HG02938 (cell line): ENCODE results near the gene RAB20.
A peak's percentile ranks its signal among the peaks of the same experiment; 100 is the strongest.
"Not testable (repeated sequence)": the region's sequence is repeated elsewhere in the genome, so short reads cannot be mapped to it uniquely, and the experiment has no call there.

Source experiments
- ATAC-seq: cut with Tn5 transposase; IDR thresholded peaks from one replicate; pipeline ENCODE4 v1.9.1; 2021; ENCODE audit warnings: mild to moderate bottlenecking, moderate library complexity; ENCODE audit not compliant: unreplicated experiment

RAB20 gene

DNA sequence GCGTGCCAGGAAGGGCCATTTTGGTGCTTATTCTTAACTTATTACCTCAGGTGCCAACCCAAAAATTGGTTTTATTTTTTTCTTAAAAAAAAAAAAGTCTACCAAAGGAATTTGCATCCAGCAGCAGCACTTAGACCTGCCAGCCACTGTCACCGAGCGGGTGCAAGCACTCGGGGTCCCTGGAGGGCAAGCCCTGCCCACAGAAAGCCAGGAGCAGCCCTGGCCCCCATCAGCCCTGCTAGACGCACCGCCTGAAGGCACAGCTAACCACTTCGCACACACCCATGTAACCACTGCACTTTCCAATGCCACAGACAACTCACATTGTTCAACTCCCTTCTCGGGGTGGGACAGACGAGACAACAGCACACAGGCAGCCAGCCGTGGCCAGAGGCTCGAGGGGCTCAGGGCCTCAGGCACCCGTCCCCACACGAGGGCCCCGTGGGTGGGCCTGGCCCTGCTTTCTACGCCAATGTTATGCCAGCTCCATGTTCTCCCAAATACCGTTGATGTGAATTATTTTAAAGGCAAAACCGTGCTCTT lies 49.3 kb downstream of the RAB20 start:
- no peak for ATAC-seq

DNA sequence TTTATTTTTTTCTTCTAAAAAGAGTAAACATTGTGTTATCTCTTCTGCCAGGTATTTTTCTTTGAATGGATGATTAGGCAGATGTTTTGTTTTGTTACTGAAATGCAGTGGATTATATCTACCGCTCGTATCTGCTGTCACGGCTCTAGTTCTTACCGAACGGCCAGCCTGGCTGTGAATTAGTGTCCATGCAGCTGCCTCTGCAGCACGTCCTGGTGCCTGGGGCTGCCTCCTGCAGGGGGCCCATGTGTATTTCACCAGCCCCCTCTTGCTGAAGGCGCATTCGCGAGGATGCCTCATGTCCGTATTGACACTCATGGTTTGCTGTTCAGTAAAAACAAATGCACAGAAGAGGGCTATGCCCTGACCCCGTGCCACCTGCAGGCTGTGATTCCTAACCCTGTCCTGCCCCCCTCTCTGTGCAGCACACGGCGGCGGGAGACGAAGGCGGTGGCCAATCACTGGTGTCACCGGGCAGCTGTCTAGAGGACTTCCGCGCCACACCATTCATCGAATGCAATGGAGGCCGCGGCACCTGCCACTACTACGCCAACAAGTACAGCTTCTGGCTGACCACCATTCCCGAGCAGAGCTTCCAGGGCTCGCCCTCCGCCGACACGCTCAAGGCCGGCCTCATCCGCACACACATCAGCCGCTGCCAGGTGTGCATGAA lies 49.9 kb downstream of the RAB20 start:
- no peak for ATAC-seq

DNA sequence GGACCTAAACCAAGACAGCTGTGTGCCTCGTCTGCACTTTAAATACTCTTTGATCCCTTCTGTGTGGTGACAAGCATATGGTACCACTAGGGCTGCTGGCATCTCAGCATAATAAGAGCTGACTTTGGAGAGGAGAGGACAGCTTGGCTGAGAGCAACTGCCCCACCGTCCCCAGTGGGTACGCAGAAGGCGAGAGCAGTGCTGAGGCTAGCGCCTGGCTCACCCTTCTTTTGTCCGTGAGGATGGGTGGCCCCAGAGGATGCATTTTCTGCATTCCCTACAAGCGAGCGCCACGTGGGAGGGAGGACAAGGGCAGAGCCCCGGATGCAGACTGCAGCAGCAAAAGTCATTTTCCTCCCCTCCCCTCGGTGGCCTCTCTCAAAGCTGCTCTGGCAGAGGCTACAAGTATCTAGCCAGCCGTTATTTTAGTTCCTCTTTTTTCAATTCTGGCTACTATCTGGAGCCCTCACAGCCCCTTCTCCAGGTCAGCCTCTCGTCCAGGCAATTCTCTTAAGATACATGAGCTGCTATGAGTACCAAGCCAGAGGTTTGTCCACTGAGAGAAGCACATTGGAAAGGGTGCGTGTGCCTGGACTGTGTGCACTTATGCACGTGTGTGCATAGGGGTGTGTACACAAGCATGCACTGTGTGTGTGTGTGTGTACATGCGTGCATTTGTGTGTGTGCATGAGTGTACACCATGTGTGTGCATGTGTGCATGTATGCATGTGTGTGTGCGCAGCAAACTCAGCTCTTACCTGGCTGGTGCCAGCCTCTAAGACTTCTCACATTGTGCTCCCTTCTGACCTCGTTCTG lies 51.3 kb downstream of the RAB20 start:
- peak; percentile 48 for ATAC-seq

DNA sequence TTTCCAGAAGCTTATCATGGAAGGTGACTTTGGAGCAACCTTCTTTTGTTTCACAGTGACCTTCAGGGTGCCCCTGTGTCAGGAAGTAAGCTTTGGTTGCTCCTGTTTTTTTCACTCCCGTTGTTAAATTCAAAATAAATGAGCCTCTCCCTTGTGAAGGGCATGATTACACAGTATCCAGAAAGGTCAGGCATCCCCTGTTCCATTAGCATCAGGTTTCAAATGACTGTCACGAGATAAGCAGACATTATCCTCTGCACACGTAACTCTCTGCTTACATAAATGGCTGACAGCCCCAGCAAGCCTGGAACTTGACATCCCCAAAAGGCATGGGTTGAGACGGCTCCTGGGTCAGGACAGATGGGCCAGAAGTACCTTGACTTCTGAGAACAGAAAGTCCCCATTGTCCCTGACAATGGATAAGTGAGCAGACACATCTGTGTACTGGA lies 52.0 kb downstream of the RAB20 start:
- ATAC-seq: no peak

DNA sequence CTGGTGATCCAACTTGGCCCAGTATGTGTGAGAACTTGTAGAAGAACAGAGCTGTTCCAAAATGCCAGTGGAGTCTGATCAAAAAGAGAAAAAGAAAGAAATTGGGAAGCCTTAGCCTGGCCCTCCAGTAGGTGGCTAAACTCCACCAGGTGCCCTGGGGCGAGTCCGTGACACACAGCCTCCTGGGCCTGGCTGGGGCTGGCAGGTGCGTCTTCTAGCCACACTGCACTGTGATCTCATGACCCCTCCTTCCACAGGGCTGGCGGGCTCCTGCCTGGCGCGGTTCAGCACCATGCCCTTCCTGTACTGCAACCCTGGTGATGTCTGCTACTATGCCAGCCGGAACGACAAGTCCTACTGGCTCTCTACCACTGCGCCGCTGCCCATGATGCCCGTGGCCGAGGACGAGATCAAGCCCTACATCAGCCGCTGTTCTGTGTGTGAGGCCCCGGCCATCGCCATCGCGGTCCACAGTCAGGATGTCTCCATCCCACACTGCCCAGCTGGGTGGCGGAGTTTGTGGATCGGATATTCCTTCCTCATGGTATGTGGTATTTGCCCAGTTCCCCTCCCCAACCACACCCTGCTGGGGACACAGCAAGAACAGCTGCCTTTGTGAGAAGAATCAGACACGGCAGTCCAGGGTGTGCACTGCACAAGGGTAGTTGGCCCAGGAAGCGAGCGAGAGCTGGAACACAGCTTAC lies 53.7 kb downstream of the RAB20 start:
- ATAC-seq: no peak

DNA sequence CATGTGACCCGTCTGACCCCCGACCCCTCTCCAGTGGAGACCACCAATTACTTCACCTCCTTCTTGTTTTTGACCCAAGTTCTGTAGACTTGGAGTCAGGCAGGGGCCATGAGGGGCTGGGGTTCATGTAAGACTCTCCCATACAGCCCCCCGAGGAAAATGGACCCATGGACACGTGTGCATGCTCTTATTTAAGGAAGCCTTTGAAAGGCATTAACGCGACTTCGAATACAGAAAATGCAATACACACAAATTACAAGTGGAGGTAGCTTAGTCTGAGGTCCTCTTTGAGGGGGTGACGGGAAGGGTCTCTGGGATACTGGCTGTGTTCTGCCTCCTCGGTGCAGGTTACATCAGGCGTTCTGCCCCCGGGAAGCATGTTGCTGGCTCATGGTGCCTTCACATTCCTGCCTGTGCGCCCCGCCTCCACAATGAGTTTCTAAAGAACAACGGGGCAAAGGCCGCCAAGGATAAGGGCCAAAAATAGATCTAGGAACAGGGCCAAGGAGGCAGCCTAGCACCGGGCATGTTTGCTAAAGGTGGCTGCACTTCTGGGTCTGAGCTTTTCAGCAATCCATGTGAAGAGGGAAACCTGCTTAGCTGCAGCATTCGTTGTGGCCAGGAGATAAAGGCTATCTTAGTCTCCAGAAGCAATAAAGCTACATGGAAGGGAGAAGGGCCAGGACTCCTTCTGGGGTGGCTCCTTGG lies 54.5 kb downstream of the RAB20 start:
- no peak for ATAC-seq

DNA sequence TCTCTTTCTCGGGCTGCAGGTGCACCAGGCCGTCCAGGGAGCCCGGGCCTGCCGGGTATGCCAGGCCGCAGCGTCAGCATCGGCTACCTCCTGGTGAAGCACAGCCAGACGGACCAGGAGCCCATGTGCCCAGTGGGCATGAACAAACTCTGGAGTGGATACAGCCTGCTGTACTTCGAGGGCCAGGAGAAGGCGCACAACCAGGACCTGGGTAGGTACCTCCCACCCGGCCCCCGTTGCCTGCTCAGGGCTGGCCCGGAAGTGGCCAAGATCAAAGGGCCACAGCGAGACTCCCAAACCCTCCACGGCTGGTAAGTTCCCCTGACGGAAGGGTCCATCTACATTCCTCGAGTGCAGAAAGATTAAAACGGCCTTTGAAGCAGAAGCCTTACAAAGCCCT lies 55.1 kb downstream of the RAB20 start:
- ATAC-seq: no peak

DNA sequence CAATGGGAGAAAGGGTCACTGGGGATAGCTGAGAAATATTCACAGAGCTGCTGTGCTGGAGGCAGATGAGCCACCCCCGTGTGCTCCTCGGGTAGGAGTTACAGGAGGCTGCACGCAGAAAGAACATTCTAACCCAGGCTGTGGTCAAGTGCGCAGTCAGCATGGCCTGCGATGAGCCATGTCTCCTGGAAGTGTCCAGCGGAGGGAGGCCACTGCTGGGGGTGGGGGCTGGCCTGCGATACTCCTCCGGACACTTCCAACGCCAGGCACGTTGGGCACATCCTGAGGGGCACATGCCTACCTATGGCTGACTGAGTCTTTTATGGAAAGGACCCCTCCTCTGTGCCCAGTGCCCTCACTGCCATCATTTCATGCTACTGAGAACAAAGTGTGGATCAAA lies 55.9 kb downstream of the RAB20 start:
- ATAC-seq: no peak

DNA sequence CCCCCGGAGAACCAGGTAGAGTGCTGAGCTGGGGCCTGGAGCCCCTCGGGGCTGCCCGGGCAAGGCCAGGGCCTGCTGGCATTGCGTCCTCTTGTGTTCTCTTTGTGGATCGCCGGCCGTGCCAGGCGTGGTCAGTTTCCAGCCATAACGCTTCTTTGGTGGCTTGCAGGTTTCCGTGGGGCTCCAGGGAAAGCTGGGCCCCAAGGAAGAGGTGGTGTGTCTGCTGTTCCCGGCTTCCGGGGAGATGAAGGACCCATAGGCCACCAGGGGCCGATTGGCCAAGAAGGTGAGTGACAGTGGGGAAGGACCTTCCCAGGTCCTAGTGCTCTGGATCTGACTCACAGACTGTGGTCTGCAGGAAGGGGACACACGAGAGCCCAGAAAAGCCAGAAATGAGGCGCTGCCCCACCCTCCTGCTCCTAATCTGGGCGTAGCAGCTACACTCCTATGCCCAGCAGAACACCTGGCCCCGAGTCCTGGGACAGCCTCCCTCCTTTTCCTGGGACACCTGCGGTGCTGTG lies 57.5 kb downstream of the RAB20 start:
- ATAC-seq: no peak

DNA sequence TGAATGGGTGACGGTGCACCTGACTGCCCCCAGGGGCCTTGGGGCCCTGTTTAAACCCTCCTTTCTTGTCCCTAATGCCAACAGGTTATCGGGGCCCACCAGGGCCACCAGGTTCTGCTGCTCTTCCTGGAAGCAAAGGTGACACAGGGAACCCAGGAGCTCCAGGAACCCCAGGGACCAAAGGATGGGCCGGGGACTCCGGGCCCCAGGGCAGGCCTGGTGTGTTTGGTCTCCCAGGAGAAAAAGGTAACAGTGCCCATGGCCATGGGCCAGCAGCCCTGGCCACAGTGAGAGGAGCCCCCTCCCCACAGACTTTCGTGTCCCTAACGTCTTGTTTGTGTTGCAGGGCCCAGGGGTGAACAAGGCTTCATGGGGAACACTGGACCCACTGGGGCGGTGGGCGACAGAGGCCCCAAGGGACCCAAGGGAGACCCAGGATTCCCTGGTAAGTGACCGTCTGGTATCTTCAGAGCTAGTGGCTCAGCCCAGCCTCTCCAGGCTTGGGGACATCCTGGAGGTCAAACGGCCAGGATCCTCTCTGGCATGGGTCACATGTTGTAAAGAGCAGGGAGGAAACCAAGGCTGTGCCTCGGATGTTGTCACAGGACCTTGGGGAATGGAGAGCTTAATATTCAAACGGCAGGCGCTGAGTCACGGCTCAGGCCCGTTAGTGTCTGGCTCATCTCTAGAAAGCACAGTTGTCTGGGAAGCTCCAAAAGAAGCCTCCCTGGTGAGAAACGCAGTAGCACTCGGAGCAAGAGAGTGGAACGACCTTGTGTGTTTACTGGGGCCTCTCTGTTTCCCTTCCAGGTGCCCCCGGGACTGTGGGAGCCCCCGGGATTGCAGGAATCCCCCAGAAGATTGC lies 58.3 kb downstream of the RAB20 start:
- no peak for ATAC-seq

DNA sequence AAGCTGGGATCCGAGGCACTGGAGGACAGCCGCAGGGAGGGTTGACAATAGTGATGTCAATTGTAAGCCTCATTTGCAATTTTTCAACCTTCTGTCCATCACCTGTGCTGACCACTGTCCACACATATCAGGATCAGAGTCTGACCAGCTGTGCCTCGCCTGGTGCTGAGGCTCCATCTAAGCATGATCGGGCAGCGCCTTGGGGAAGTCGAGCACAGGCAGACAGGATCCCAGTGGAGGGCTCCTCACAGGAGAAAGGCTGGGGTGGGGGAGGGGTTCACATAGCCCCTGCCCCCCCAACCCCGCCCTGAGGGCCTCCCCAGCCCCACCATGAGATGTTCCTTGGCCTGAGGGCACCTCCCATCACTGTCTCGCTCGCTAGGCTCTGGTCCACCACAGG lies 60.3 kb downstream of the RAB20 start:
- no peak for ATAC-seq

DNA sequence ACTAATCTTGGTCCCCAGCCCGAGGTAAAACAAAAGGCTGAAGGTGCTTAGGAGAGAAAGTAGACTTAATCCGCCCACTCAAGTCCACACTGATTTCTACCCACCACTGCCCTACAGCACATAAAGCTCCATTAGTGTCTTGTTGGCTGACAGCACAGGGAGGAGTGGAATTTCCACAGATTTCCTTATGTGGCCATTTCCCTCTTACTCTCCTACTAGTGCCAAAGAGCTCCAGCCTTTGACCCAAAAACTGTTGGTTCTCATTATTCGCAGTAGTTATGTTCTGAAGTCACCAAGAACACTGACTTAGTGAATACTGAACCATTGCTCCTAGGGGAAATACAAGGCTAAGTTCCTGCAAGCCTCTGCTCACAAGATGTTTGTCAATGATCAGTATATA lies 61.2 kb downstream of the RAB20 start:
- no peak for ATAC-seq

DNA sequence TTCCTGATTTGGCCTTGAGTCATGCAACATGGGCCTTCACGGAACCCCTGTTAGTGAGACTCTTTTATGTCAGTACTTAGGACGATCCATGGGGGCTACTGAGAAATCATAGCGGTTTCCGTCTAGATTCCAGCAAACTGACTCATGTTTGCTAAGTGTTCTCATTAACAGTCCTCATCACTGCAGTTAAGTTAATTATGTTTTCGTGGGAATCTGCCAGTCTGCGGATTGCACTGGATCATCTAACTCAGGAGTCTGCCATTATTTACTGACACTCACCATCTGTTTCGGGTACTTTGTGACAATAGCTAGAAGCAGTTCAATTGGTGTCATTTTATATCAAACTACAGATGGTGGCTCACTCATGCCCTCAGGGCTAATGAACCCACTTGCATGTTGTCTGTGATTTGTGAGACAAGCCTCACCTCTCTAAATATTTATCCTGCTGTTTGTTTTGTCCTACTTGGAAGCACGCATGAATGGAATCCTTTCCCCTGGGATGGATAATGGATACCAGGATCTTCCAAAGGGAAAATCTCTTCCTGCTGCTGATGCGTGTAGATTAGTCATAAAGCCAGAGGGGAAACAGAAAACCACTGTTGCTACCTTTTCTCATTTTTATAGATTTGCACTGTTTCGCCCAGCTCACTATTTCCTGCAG lies 61.8 kb downstream of the RAB20 start:
- ATAC-seq: no peak

DNA sequence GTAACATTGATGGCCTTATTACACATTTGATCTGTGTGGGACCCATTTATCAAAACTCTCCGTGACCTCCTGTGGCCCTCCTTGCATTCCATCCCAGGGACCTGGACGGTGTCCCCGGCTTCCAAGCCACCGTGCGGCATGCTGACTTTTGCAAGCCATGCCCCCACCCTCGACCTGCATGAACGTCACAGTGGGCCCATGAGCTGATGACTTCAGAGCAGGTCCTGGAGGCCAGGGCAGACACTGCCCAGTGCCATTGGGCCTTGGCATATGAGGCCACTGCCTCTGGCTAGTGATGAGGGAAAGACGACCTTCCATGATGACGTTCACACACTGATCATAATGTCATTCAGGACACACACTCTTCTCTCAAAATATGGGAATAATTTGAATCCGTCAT lies 62.8 kb downstream of the RAB20 start:
- no peak for ATAC-seq

DNA sequence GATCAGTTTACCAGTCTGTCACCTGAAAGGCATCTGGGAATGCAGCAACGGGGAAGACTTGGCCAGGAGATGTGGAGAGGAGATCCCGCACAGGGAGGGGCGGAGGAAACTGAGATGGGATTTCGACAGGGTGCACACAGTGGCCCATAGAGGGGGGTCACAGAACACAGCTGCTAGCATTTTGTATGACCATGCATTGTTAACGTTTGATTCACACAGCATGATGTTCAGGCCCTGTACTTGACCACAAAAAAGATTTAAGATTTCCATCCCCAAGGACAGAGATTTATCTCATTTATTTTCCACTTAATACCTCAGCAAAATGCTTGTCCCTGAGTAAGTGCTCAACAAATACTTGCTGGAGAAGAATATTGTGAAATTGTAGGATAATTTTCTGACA lies 63.2 kb downstream of the RAB20 start:
- ATAC-seq: no peak

DNA sequence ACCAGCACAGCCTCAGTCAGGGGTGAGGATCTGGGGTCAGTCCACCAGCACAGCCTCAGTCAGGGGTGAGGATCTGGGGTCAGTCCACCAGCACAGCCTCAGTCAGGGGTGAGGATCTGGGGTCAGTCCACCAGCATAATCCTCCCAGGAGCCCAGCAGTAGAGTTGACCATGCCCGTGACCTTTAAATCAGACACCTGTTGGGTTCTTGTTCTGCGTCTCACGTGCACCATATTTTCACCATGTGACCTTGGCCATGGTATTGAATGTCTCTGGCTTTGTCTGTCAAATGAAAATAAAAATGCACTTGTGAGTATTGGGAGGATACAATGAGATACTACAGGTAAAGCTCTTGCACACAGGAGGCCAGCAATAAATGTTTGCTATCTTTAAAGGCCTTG lies 63.6 kb downstream of the RAB20 start:
- ATAC-seq: not testable (repeated sequence)

DNA sequence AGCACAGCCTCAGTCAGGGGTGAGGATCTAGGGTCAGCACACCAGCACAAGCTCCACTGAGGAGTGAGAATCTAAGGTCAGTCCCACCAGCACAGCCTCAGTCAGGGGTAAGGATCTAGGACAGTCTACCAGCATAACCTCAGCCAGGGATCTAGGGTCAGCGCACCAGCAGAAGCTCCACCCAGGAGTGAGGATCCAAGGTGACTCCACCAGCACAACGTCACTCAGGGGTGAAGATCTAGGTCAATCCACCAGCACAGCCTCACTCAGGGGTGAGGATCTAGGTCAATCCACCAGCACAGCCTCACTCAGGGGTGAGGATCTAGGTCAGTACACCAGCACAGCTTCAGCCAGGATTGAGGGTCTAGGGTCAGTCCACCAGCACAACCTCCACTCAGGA lies 64.5 kb downstream of the RAB20 start:
- ATAC-seq: no peak

DNA sequence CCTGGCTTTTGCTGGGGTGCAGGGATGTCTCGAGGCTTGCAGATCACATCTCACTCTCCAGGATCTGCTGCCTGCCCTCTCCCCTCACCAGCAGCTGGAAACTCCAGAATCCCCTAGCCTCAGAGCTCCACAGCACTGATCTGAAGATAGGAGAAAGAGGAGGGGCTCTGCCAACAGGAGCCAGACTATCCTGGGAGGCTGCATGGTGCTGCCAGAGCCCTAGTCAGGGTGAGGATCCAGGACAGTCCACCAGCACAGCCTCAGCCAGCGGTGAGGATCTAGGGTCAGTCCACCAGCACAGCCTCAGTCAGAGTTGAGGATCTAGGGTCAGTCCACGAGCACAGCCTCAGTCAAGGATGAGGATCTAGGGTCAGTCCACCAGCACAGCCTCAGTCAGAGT lies 65.2 kb downstream of the RAB20 start:
- no peak for ATAC-seq

DNA sequence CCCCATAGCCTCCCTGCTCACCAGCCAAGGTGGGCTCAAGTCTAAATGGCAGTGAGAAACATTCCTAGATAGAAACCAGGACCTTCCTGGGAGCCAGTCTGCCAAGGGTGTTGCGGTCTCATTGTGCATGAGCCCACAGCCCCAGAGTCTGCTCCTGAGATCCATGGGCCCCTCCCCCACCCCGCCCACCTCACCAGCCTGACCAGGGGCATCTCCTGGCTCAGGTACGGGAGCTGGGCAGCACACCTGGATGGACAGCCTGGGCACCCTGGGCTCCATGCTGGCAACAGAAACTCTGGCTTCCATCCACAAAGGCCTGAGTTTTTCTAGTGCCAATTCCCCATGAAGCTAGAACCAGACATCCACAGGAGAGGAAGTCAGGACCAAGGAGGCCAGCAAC lies 65.6 kb downstream of the RAB20 start:
- no peak for ATAC-seq
